WTC11 (cell line): ENCODE results near the gene ADRB2.

Source experiments
- NR1H2 ChIP-seq: sonication (generic); formaldehyde crosslinking; IDR thresholded peaks from 2 replicates; pipeline ENCODE4 v1.9.0; 2021; ENCODE audit warnings: mild to moderate bottlenecking, moderate library complexity, missing genetic modification reagents
- NR2C2 ChIP-seq: sonication (generic); formaldehyde crosslinking; IDR thresholded peaks from 2 replicates; pipeline ENCODE4 v1.8.0; 2022; ENCODE audit warnings: mild to moderate bottlenecking, missing genetic modification reagents
- SP1 ChIP-seq: sonication (generic); formaldehyde crosslinking; conservative IDR thresholded peaks from 2 replicates; pipeline ENCODE4 v1.8.1; 2022; ENCODE audit warnings: missing genetic modification reagents
- ZNF232 ChIP-seq: sonication (generic); formaldehyde crosslinking; IDR thresholded peaks from 2 replicates; pipeline ENCODE4 v1.8.0; 2022; ENCODE audit warnings: mild to moderate bottlenecking, missing genetic modification reagents
- TF ChIP-seq, protein P1 (sequence below): fragments of 200-600 bp; IDR thresholded peaks from 2 replicates; pipeline ENCODE4 v1.8.0; 2022; ENCODE audit warnings: antibody characterized with exemption
- TF ChIP-seq, protein P2 (sequence below): sonication (generic); formaldehyde crosslinking; IDR thresholded peaks from 2 replicates; pipeline ENCODE4 v1.8.0; 2022; ENCODE audit warnings: mild to moderate bottlenecking, missing genetic modification reagents
- TF ChIP-seq, protein P3 (sequence below): sonication (generic); formaldehyde crosslinking; IDR thresholded peaks from 2 replicates; pipeline ENCODE4 v1.8.0; 2022; ENCODE audit warnings: missing genetic modification reagents
- TF ChIP-seq, protein P4 (sequence below): sonication (generic); formaldehyde crosslinking; IDR thresholded peaks from 2 replicates; pipeline ENCODE4 v1.8.1; 2023; ENCODE audit warnings: mild to moderate bottlenecking, missing genetic modification reagents, moderate library complexity

DNA sequence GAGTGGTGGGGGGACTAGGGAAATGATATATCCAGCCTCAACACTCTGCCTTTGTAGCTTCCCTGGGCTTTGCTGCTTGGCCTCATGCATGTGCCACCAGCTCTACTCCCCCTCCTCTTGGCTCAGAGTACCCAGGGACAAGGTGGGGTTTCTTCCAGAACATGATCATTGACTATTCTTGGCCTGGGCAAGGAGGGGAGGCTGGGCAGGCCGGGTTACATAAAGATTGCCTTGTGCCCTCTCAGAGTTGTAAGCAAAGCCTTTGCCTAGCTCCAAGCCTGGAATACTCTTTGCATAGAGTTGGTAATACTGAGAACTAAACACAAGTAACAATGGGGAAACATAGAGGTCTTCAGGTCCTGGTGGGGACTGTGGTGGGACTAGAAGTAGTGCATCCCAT, 11.9 kb downstream of the ADRB2 start:
- TF ChIP-seq, protein P1, sequence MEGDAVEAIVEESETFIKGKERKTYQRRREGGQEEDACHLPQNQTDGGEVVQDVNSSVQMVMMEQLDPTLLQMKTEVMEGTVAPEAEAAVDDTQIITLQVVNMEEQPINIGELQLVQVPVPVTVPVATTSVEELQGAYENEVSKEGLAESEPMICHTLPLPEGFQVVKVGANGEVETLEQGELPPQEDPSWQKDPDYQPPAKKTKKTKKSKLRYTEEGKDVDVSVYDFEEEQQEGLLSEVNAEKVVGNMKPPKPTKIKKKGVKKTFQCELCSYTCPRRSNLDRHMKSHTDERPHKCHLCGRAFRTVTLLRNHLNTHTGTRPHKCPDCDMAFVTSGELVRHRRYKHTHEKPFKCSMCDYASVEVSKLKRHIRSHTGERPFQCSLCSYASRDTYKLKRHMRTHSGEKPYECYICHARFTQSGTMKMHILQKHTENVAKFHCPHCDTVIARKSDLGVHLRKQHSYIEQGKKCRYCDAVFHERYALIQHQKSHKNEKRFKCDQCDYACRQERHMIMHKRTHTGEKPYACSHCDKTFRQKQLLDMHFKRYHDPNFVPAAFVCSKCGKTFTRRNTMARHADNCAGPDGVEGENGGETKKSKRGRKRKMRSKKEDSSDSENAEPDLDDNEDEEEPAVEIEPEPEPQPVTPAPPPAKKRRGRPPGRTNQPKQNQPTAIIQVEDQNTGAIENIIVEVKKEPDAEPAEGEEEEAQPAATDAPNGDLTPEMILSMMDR, result no peak
- TF ChIP-seq, protein P2, sequence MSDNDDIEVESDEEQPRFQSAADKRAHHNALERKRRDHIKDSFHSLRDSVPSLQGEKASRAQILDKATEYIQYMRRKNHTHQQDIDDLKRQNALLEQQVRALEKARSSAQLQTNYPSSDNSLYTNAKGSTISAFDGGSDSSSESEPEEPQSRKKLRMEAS (CRISPR knock-in tag), result no peak
- TF ChIP-seq SP1 (CRISPR knock-in tag) (no peak), NR1H2 (no peak), NR2C2 (CRISPR knock-in tag) (no peak), ZNF232 (CRISPR knock-in tag) (no peak)
- TF ChIP-seq, protein P3, sequence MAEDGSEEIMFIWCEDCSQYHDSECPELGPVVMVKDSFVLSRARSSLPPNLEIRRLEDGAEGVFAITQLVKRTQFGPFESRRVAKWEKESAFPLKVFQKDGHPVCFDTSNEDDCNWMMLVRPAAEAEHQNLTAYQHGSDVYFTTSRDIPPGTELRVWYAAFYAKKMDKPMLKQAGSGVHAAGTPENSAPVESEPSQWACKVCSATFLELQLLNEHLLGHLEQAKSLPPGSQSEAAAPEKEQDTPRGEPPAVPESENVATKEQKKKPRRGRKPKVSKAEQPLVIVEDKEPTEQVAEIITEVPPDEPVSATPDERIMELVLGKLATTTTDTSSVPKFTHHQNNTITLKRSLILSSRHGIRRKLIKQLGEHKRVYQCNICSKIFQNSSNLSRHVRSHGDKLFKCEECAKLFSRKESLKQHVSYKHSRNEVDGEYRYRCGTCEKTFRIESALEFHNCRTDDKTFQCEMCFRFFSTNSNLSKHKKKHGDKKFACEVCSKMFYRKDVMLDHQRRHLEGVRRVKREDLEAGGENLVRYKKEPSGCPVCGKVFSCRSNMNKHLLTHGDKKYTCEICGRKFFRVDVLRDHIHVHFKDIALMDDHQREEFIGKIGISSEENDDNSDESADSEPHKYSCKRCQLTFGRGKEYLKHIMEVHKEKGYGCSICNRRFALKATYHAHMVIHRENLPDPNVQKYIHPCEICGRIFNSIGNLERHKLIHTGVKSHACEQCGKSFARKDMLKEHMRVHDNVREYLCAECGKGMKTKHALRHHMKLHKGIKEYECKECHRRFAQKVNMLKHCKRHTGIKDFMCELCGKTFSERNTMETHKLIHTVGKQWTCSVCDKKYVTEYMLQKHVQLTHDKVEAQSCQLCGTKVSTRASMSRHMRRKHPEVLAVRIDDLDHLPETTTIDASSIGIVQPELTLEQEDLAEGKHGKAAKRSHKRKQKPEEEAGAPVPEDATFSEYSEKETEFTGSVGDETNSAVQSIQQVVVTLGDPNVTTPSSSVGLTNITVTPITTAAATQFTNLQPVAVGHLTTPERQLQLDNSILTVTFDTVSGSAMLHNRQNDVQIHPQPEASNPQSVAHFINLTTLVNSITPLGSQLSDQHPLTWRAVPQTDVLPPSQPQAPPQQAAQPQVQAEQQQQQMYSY, result no peak
- TF ChIP-seq, protein P4, sequence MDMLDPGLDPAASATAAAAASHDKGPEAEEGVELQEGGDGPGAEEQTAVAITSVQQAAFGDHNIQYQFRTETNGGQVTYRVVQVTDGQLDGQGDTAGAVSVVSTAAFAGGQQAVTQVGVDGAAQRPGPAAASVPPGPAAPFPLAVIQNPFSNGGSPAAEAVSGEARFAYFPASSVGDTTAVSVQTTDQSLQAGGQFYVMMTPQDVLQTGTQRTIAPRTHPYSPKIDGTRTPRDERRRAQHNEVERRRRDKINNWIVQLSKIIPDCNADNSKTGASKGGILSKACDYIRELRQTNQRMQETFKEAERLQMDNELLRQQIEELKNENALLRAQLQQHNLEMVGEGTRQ (CRISPR knock-in tag), result no peak
